GM19193 (cell line): Measurements from ENCODE around the gene TTC9B.

Experiments used
- POLR2A ChIP-seq: IDR thresholded peaks from 4 replicates; pipeline ENCODE4 v1.6.1; 2011; ENCODE audit not compliant: insufficient read depth, insufficient read length; ENCODE audit errors: extremely low read depth

The TTC9B gene

GRCh38 chr19:40191836-40192646, 26.1 kb downstream of the TTC9B start:
- TF ChIP-seq POLR2A: no peak

- peak; percentile 12 for TF ChIP-seq POLR2A
Observed at GRCh38 chr19:40190891-40191835, 27.0 kb downstream of the TTC9B start, which contains the start of gene MAP3K10. TSS of gene MAP3K10 (plus strand) at chr19:40191426. CDS start at chr19:40192032, 606 bp downstream.

GRCh38 chr19:40184273-40184672, 33.9 kb downstream of the TTC9B start:
- TF ChIP-seq POLR2A: no peak

- TF ChIP-seq POLR2A: no peak
Observed at GRCh38 chr19:40178756-40179155, 39.4 kb downstream of the TTC9B start.

GRCh38 chr19:40177286-40178070, 40.7 kb downstream of the TTC9B start:
- TF ChIP-seq POLR2A: no peak

- TF ChIP-seq POLR2A: no peak
Observed at GRCh38 chr19:40175820-40176219, 42.4 kb downstream of the TTC9B start.

- TF ChIP-seq POLR2A: no peak
Observed at GRCh38 chr19:40174092-40174491, 44.1 kb downstream of the TTC9B start.
